HG02571 (cell line): ENCODE results near the gene ADAM12.
"Not testable (repeated sequence)": the region's sequence is repeated elsewhere in the genome, so short reads cannot be mapped to it uniquely, and the experiment has no call there.

Experiments used
- ATAC-seq: cut with Tn5 transposase; IDR thresholded peaks from one replicate; pipeline ENCODE4 v1.9.1; 2021; ENCODE audit warnings: mild to moderate bottlenecking, moderate library complexity; ENCODE audit not compliant: unreplicated experiment

Gene ADAM12

GRCh38 chr10:126375299-126375698 is 13.0 kb downstream of the ADAM12 start:
- ATAC-seq, result no peak

GRCh38 chr10:126374435-126374834 is 13.8 kb downstream of the ADAM12 start:
- no peak for ATAC-seq

GRCh38 chr10:126373972-126374371 is 14.3 kb downstream of the ADAM12 start:
- no peak for ATAC-seq

- ATAC-seq, result no peak
Observed at GRCh38 chr10:126373147-126373546, 15.1 kb downstream of the ADAM12 start.

GRCh38 chr10:126372396-126372795 is 15.9 kb downstream of the ADAM12 start:
- ATAC-seq, result no peak

- ATAC-seq, result no peak
Observed at GRCh38 chr10:126369125-126369710, 19.1 kb downstream of the ADAM12 start.

- ATAC-seq, result no peak
Observed at GRCh38 chr10:126357169-126357568, 31.1 kb downstream of the ADAM12 start.

GRCh38 chr10:126353666-126354065 is 34.6 kb downstream of the ADAM12 start:
- ATAC-seq, result no peak

- no peak for ATAC-seq
Observed at GRCh38 chr10:126352453-126352852, 35.8 kb downstream of the ADAM12 start.

GRCh38 chr10:126351021-126351420 is 37.3 kb downstream of the ADAM12 start:
- ATAC-seq, result no peak

- ATAC-seq, result no peak
Observed at GRCh38 chr10:126350216-126350992, 37.9 kb downstream of the ADAM12 start.

GRCh38 chr10:126349676-126350075 is 38.6 kb downstream of the ADAM12 start:
- no peak for ATAC-seq

- no peak for ATAC-seq
Observed at GRCh38 chr10:126349101-126349500, 39.2 kb downstream of the ADAM12 start.

GRCh38 chr10:126343496-126343895 is 44.8 kb downstream of the ADAM12 start:
- not testable (repeated sequence) for ATAC-seq

- no peak for ATAC-seq
Observed at GRCh38 chr10:126342680-126343079, 45.6 kb downstream of the ADAM12 start.

GRCh38 chr10:126341491-126341890 is 46.8 kb downstream of the ADAM12 start:
- no peak for ATAC-seq

- ATAC-seq, result no peak
Observed at GRCh38 chr10:126337251-126337810, 50.9 kb downstream of the ADAM12 start.

GRCh38 chr10:126336801-126337200 is 51.5 kb downstream of the ADAM12 start:
- ATAC-seq, result no peak

- ATAC-seq, result no peak
Observed at GRCh38 chr10:126334272-126334671, 54.0 kb downstream of the ADAM12 start.

GRCh38 chr10:126332576-126332975 is 55.7 kb downstream of the ADAM12 start:
- no peak for ATAC-seq

GRCh38 chr10:126331101-126331500 is 57.2 kb downstream of the ADAM12 start:
- no peak for ATAC-seq

GRCh38 chr10:126324826-126325225 is 63.5 kb downstream of the ADAM12 start:
- ATAC-seq, result no peak
